ENCODE results near the gene GAS7.
"Not testable (repeated sequence)": the region's sequence is repeated elsewhere in the genome, so short reads cannot be mapped to it uniquely, and the experiment has no call there.

The GAS7 gene

GRCh38 chr17:10071141-10071540 lies 127.3 kb downstream of the GAS7 start:
- DNase-seq, result no peak

GRCh38 chr17:10070690-10071089 lies 127.7 kb downstream of the GAS7 start:
- DNase-seq, result no peak

GRCh38 chr17:10069301-10069700 lies 129.1 kb downstream of the GAS7 start:
- peak in 1 of 2 donors; percentile 23 for DNase-seq

GRCh38 chr17:10067446-10068143 lies 130.8 kb downstream of the GAS7 start:
- DNase-seq, result no peak

- DNase-seq, result no peak
Observed at GRCh38 chr17:10064536-10064935, 133.9 kb downstream of the GAS7 start.

DNA sequence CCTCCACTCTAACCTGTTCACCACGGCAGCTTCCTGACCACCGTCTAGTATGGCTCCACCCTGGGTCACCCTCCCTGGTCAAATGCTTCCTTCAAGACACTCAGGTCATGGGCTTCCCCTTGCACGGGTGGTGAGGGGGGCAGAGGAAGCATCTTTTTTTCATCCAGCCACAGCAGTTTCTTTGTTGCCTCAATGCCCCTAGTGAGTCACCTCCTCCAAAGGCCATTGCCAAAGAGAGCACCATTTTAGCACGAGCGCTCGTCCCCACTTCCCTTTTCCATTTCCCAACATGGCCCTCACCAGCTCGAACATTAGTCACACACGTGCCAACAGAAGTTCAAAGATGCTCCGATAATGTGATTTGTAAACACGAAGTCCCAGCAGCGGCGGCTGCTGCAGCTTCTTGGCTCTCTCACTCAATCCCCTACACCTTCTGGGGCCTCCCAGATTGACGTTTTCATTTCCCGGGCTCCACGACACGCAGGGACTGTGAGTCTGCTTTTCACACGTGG lies 134.6 kb downstream of the GAS7 start:
- DNase-seq, result peak; percentile 95 to 98

- peak; percentile 63 to 73 for DNase-seq
Observed at GRCh38 chr17:10062691-10063385, 135.6 kb downstream of the GAS7 start.

- peak; percentile 43 to 72 for DNase-seq
Observed at GRCh38 chr17:10061111-10061845, 137.1 kb downstream of the GAS7 start.

DNA sequence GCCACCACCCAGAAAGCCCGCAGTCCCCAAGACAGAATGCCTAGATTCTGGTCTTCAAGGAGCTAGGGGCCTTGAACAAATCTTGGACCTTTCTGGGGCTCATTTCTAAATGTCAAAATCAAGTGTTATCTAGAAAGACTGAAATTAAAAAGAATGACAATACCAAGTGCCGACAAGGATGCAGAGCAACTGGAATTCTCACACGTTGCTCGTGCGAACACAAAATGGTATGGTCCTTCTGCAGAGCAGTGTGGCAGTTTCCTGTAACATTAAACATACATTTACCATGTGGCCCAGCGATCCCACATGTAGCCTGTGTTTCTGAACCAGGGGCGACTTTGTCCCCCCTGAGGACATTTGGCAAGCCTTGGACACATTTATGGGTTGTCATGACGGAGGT lies 137.9 kb downstream of the GAS7 start:
- no peak for DNase-seq

DNA sequence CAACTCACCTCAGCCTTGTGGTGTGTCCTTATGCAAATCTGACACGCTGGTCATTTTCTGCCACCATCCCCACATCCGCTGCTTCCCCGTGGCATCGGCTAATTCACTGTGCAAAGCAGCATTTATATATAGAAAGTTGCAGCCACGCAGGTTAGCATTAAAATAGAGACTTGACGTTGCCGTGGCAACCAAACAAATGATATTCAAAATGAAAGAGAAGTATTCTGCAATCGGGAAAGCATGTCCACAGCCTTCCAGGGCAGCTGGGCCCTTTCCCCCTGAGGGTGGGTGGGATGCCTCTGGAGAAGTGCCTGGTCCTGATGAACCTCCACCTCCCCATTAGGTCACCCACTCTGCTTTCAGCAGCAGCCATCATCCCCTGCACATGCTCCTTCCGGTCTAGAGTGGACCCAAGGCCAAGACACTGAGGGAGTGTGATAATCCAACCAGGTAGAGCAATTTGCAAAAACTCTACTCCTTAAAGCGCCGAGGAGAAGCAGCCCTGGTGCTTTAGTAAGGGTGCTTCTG lies 138.7 kb downstream of the GAS7 start:
- DNase-seq, result peak; percentile 15 to 35

DNA sequence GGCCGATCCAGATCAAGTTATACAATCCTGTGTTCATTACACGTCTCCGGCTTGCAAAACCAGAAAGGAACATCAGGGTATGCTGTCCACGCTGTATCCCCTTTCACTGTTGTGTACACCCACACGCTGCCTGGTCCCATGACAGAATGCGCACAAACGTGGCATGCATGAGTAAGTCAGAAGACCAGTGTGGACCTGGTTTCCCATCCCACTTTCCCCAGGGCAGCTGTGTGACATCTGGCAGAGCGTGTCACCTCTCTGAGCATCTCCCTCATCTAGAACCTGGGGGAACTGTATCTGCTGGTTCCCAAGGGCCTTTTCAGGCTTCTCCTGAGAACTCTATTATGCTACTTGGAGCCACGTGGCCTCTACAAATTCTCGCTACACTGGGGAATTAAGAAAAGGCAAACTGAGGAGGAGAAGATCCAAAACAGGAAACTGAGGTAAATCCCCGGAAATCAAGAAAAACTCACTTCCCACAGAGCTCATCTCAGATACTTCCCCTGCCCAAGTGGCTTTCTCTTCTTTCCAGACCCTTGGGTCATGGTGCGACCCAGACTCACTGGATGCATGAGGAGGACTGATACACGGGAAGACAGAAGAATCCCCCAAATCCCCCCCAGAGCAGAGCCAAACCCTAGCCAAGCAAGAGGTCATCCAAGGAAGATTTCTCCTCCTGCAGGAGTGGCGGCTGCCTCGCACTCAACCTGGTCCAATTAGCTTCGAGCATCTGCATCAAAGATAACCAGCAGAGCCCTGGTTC lies 139.3 kb downstream of the GAS7 start:
- peak; percentile 52 to 68 for DNase-seq

DNA sequence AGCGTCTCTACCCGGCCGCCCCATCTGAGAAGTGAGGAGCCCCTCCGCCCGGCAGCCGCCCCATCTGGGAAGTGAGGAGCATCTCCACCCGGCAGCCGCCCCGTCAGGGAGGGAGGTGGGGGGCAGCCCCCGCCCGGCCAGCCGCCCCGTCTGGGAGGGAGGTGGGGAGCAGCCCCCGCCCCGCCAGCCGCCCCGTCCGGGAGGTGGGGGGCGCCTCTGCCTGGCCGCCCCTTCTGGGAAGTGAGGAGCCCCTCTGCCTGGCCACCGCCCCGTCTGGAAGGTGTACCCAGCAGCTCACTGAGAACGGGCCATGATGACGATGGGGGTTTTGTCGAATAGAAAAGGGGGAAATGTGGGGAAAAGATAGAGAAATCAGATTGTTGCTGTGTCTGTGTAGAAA lies 140.9 kb downstream of the GAS7 start:
- DNase-seq, result not testable (repeated sequence)

- DNase-seq, result no peak
Observed at GRCh38 chr17:10055262-10055975, 143.0 kb downstream of the GAS7 start.

DNA sequence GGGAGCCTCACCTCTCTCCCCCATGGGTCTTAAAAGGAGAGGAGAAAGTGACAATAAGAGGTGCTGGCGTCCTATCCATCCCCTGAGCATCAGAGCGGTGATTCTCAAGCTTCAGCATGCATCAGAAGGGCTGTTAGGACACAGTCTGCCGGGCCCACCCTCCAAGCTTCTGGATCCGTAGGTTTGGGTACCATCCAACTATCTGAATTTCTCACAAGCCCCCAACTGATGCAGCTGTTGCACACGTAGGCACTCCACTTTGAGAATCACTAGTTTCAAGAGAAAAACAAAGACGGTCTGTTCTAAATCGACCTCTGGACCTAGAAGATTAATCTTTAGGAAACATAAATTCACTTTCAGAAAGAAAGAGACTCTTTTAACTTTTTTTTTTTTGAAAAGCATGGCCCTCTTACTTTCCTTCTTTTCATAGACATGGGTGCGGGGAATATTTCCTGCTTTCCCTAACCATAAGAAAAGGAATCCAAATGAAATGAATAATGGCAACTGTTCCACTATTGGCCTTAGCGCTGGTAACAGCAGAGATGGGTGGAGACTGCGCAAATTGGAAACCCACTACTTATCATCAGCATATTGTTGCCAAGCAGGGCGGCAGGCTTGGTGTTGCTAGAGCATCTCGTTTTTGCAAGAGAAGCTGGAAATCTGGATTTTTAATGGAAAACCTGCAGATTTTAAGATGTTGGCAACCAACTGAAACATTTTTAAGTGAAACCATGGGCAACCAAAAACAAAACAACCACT lies 144.4 kb downstream of the GAS7 start:
- no peak for DNase-seq

DNA sequence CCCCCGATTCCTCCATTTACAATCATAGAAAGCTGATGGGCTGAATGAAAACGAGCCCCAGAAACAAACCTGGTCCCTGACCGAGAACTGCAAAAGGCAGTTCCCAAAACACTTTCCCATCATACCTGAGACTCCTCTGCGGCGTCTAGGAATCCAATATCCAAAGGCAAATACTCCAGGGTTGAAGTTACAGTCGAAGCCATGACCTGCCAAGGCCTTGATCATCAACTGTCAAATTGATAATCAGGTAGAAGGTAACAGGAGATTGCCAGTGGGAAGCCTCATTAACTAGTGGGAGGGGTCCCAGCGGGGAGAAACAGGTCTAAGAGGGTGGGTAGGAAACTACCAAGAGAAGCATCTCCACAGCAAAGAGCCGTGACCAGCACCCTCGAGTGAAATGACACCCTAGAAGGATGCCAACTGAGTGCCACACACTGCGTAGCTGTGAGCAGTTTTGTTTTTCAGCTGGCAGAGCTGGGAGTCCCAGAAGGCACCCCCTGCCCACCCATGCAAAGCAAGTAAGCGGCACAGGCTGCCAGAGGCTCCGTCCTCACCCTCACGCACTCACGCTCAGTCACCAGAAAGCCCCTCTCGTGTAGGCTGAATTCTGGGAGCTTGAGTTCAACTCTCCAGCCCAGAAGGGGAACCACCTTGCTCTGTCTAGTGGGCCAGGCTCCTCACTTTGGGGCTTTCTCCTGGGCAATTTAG lies 146.1 kb downstream of the GAS7 start:
- no peak for DNase-seq

- DNase-seq, result peak in 1 of 2 donors; percentile 26
Observed at GRCh38 chr17:10051112-10051511, 147.3 kb downstream of the GAS7 start.

DNA sequence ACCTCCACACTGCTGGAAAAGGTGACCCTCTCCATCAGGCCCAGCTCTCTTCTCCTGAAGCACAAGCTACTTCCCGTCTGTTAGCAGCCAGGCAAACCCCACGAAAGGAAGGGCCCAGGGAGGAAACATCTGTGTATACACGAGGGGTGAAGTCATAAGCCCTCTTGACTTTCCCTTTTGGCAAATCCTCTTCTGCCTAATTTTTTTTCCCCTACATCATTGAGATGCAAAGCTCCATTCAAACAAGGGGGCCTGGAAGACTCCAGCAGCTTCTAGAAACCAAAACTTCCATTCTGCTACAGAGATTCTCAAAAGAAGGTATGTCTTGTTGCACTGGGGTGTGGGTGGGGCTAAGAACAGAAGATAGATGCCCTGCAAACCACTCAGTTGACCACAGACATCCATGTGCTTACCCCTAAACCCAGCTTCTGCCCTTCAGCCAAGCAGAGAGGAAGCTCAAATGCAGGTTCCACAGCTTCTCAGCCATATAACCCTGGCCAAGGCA lies 147.8 kb downstream of the GAS7 start:
- peak; percentile 51 to 68 for DNase-seq

- DNase-seq, result peak; percentile 57 to 62
Observed at GRCh38 chr17:10048629-10049350, 149.6 kb downstream of the GAS7 start.
